ENCODE data around the gene CNTN1.

The CNTN1 gene

GRCh38 chr12:40770781-40771180 lies 78.5 kb downstream of the CNTN1 start:
- no peak for DNase-seq (ENCODE audit: low spot score)

- no peak for DNase-seq (ENCODE audit: low spot score)
Measured at GRCh38 chr12:40775661-40776060, 83.4 kb downstream of the CNTN1 start.

GRCh38 chr12:40784102-40784501 lies 91.9 kb downstream of the CNTN1 start:
- no peak for DNase-seq (ENCODE audit: low spot score)

GRCh38 chr12:40788276-40788675 lies 96.0 kb downstream of the CNTN1 start:
- no peak for DNase-seq (ENCODE audit: low spot score)

- DNase-seq (ENCODE audit: low spot score): no peak
Measured at GRCh38 chr12:40792792-40793386, 100.7 kb downstream of the CNTN1 start.

- DNase-seq (ENCODE audit: low spot score): no peak
Measured at GRCh38 chr12:40793471-40793870, 101.2 kb downstream of the CNTN1 start.

- DNase-seq (ENCODE audit: low spot score): peak; percentile 40
Measured at GRCh38 chr12:40794087-40794486, 101.8 kb downstream of the CNTN1 start.

- DNase-seq (ENCODE audit: low spot score): no peak
Measured at GRCh38 chr12:40801082-40801481, 108.8 kb downstream of the CNTN1 start.

- DNase-seq (ENCODE audit: low spot score): no peak
Measured at GRCh38 chr12:40801861-40802260, 109.6 kb downstream of the CNTN1 start.

GRCh38 chr12:40802656-40803055 lies 110.4 kb downstream of the CNTN1 start:
- DNase-seq (ENCODE audit: low spot score): no peak

GRCh38 chr12:40819436-40820108 lies 127.3 kb downstream of the CNTN1 start:
- no peak for DNase-seq (ENCODE audit: low spot score)

- DNase-seq (ENCODE audit: low spot score): no peak
Measured at GRCh38 chr12:40820794-40821484, 128.7 kb downstream of the CNTN1 start.

GRCh38 chr12:40825156-40825555 lies 132.9 kb downstream of the CNTN1 start:
- no peak for DNase-seq (ENCODE audit: low spot score)

GRCh38 chr12:40827683-40828592 lies 135.7 kb downstream of the CNTN1 start:
- DNase-seq (ENCODE audit: low spot score): peak; percentile 28

GRCh38 chr12:40828593-40828990 lies 136.4 kb downstream of the CNTN1 start:
- DNase-seq (ENCODE audit: low spot score): no peak

- no peak for DNase-seq (ENCODE audit: low spot score)
Measured at GRCh38 chr12:40829738-40830144, 137.5 kb downstream of the CNTN1 start.

- no peak for DNase-seq (ENCODE audit: low spot score)
Measured at GRCh38 chr12:40831916-40832315, 139.7 kb downstream of the CNTN1 start.

- no peak for DNase-seq (ENCODE audit: low spot score)
Measured at GRCh38 chr12:40832668-40833067, 140.4 kb downstream of the CNTN1 start.

- no peak for DNase-seq (ENCODE audit: low spot score)
Measured at GRCh38 chr12:40833818-40834217, 141.6 kb downstream of the CNTN1 start.

GRCh38 chr12:40834321-40834720 lies 142.1 kb downstream of the CNTN1 start:
- DNase-seq (ENCODE audit: low spot score): peak; percentile 63

- no peak for DNase-seq (ENCODE audit: low spot score)
Measured at GRCh38 chr12:40837891-40838429, 145.7 kb downstream of the CNTN1 start.

- no peak for DNase-seq (ENCODE audit: low spot score)
Measured at GRCh38 chr12:40843495-40843894, 151.3 kb downstream of the CNTN1 start.

All from Ammon's horn (tissue), 1 donor.